H9 (cell line): Measurements from ENCODE around the gene AMT. TPM values are rescaled to one million over a fixed set of nuclear protein-coding genes. Genes with fewer than 3 reads are reported as not detected.

Experiments used
- DNase-seq: peaks from one replicate; pipeline ENCODE4 v3.0.0-alpha.2; 2017
- H2AFZ ChIP-seq: one replicate; pipeline ENCODE4 v1.6.1; 2013; ENCODE audit warnings: mild to moderate bottlenecking, low read length, control low read depth, moderate library complexity
- H2AK5ac ChIP-seq: 2 replicates; pipeline ENCODE4 v1.6.1; 2013; ENCODE audit warnings: low read length, control low read depth, mixed read lengths; ENCODE audit not compliant: insufficient read length
- H2BK120ac ChIP-seq: one replicate; pipeline ENCODE4 v1.6.1; 2013; ENCODE audit warnings: low read depth, mild to moderate bottlenecking, low read length, control low read depth, inconsistent platforms; ENCODE audit not compliant: poor library complexity, severe bottlenecking
- H2BK12ac ChIP-seq: 2 replicates; pipeline ENCODE4 v1.6.1; 2013; ENCODE audit warnings: low read length, control low read depth, mixed read lengths, low read depth; ENCODE audit not compliant: insufficient read length
- H2BK15ac ChIP-seq: 2 replicates; pipeline ENCODE4 v1.6.1; 2013; ENCODE audit warnings: low read depth, low read length, control low read depth
- H2BK20ac ChIP-seq: one replicate; pipeline ENCODE4 v1.6.1; 2013; ENCODE audit warnings: low read depth, mild to moderate bottlenecking, low read length, control low read depth, inconsistent platforms; ENCODE audit not compliant: poor library complexity, severe bottlenecking
- H2BK5ac ChIP-seq: 2 replicates; pipeline ENCODE4 v1.6.1; 2013; ENCODE audit warnings: low read length, control low read depth, mixed read lengths; ENCODE audit not compliant: insufficient read length
- H3K14ac ChIP-seq: 2 replicates; pipeline ENCODE4 v1.6.1; 2013; ENCODE audit warnings: low read length, control low read depth; ENCODE audit not compliant: insufficient read depth
- H3K18ac ChIP-seq: 2 replicates; pipeline ENCODE4 v1.6.1; 2013; ENCODE audit warnings: low read depth, mild to moderate bottlenecking, mixed read lengths, low read length, control low read depth; ENCODE audit not compliant: insufficient read length
- H3K23ac ChIP-seq: 2 replicates; pipeline ENCODE4 v1.6.1; 2013; ENCODE audit warnings: low read length, control low read depth, mixed read lengths, low read depth; ENCODE audit not compliant: insufficient read length
- H3K23me2 ChIP-seq: 2 replicates; pipeline ENCODE4 v1.6.1; 2013; ENCODE audit warnings: low read depth, mild to moderate bottlenecking, mixed read lengths, low read length, control low read depth; ENCODE audit not compliant: insufficient read length, poor library complexity, severe bottlenecking
- H3K27ac ChIP-seq: 2 replicates; pipeline ENCODE4 v1.5.1; 2013; ENCODE audit warnings: low read length, control low read depth, mixed read lengths, low read depth; ENCODE audit not compliant: insufficient read length
- H3K27me3 ChIP-seq: 2 replicates; pipeline ENCODE4 v1.6.1; 2013; ENCODE audit warnings: low read length, control low read depth, inconsistent platforms; ENCODE audit not compliant: insufficient read depth
- H3K4ac ChIP-seq: 2 replicates; pipeline ENCODE4 v1.6.1; 2013; ENCODE audit warnings: low read depth, mild to moderate bottlenecking, control low read depth, inconsistent platforms, low read length, moderate library complexity
- H3K4me1 ChIP-seq: 2 replicates; pipeline ENCODE4 v1.6.1; 2013; ENCODE audit warnings: low read length, control low read depth, inconsistent platforms; ENCODE audit not compliant: insufficient read depth
- H3K4me2 ChIP-seq: 2 replicates; pipeline ENCODE4 v1.6.1; 2013; ENCODE audit warnings: low read length, control low read depth, mixed read lengths; ENCODE audit not compliant: insufficient read length, insufficient read depth
- H3K56ac ChIP-seq: 2 replicates; pipeline ENCODE4 v1.6.1; 2013; ENCODE audit warnings: low read depth, mild to moderate bottlenecking, mixed read lengths, low read length, control low read depth; ENCODE audit not compliant: insufficient read length
- H3K79me1 ChIP-seq: 2 replicates; pipeline ENCODE4 v1.6.1; 2013; ENCODE audit warnings: low read depth, mild to moderate bottlenecking, moderate library complexity, low read length, control low read depth, inconsistent platforms; ENCODE audit not compliant: insufficient read depth, poor library complexity, severe bottlenecking
- H3K79me2 ChIP-seq: 2 replicates; pipeline ENCODE4 v1.6.1; 2013; ENCODE audit warnings: low read length, control low read depth, inconsistent platforms; ENCODE audit not compliant: insufficient read depth
- H3K9ac ChIP-seq: 2 replicates; pipeline ENCODE4 v1.6.1; 2013; ENCODE audit warnings: low read length, control low read depth, mixed read lengths; ENCODE audit not compliant: insufficient read length; ENCODE audit errors: extremely low read depth
- H3K9me3 ChIP-seq: one replicate; pipeline ENCODE4 v1.6.1; 2013; ENCODE audit warnings: low read depth, low read length, inconsistent platforms; ENCODE audit not compliant: control insufficient read depth
- H3T11ph ChIP-seq: one replicate; pipeline ENCODE4 v1.6.1; 2013; ENCODE audit warnings: mild to moderate bottlenecking, low read length, control low read depth, inconsistent platforms
- H4K20me1 ChIP-seq: one replicate; pipeline ENCODE4 v1.6.1; 2013; ENCODE audit not compliant: control insufficient read depth, insufficient read length, insufficient read depth
- H4K5ac ChIP-seq: 2 replicates; pipeline ENCODE4 v1.6.1; 2013; ENCODE audit warnings: low read depth, mild to moderate bottlenecking, mixed read lengths, low read length, control low read depth; ENCODE audit not compliant: insufficient read length
- H4K8ac ChIP-seq: replicated peaks from 2 replicates; pipeline ENCODE4 v1.6.1; 2013; ENCODE audit warnings: low read length, control low read depth, mixed read lengths, low read depth; ENCODE audit not compliant: insufficient read length
- H4K91ac ChIP-seq: 2 replicates; pipeline ENCODE4 v1.6.1; 2013; ENCODE audit warnings: low read depth, mild to moderate bottlenecking, moderate library complexity, mixed read lengths, low read length, control low read depth; ENCODE audit not compliant: insufficient read length
- H3K27ac Mint-ChIP-seq, 3 experiments: 2 replicates in 2 of 3; 3 replicates in 1 of 3; pipeline ENCODE4 v1.8.0; 2020 to 2021; ENCODE audit warnings: mixed read lengths in 3 of 3, mild to moderate bottlenecking in 1 of 3, moderate library complexity in 1 of 3
- H3K27me3 Mint-ChIP-seq: 2 replicates; pipeline ENCODE4 v1.8.0; 2021; ENCODE audit warnings: low read depth, mild to moderate bottlenecking, moderate library complexity, mixed read lengths
- H3K36me3 Mint-ChIP-seq, 3 experiments: 2 replicates in 2 of 3; 3 replicates in 1 of 3; pipeline ENCODE4 v1.8.0; 2020 to 2021; ENCODE audit warnings: low read depth in 3 of 3, mixed read lengths in 3 of 3; ENCODE audit not compliant: insufficient read depth in 1 of 3
- H3K4me1 Mint-ChIP-seq, 2 experiments: 2 replicates each; pipeline ENCODE4 v1.8.0; 2020; ENCODE audit warnings: mixed read lengths in 2 of 2
- H3K4me3 Mint-ChIP-seq, 2 experiments: 2 replicates in 1 of 2; 3 replicates in 1 of 2; pipeline ENCODE4 v1.8.0; 2020 to 2021; ENCODE audit warnings: mild to moderate bottlenecking in 2 of 2, mixed read lengths in 2 of 2, moderate library complexity in 1 of 2
- H3K9me3 Mint-ChIP-seq, 2 experiments: 2 replicates in 1 of 2; 3 replicates in 1 of 2; pipeline ENCODE4 v1.8.0; 2020; ENCODE audit warnings: mild to moderate bottlenecking in 2 of 2, mixed read lengths in 2 of 2, moderate library complexity in 1 of 2
- CTCF ChIP-seq: fragments of 200-600 bp; sonication (generic); conservative IDR thresholded peaks from 3 replicates; pipeline ENCODE4 v1.8.0; 2021; ENCODE audit warnings: antibody characterized with exemption, mild to moderate bottlenecking
- WGBS: extraction: QIAGEN DNeasy Blood & Tissue Kit; methylation state at CpG from one replicate; pipeline ENCODE4 v1.1.7; 2013; ENCODE audit warnings: missing lambda C conversion rate, low lambda C conversion rate, mixed read lengths; ENCODE audit not compliant: insufficient read length; ENCODE audit errors: extremely low coverage; 5-methylcytosine and 5-hydroxymethylcytosine counted together
- long read RNA-seq: library from polyadenylated mRNA; unstranded; transcript quantifications from one replicate; pipeline ENCODE4 v2.0.0, GENCODE V29; 2020
- total RNA-seq: library from RNA; stranded (reverse); gene quantifications from 2 replicates; pipeline ENCODE4 v1.2.1, GENCODE V29; 2021

The AMT gene
- 38.8 and 41.2 TPM in 2 replicates for total RNA-seq
- long read RNA-seq, transcript AMT-221 (9 exons, 2,038 nt): minor isoform, 45 of 666 reads
- long read RNA-seq, transcript AMT-244 (8 exons, 1,991 nt): minor isoform, 18 of 666 reads
- long read RNA-seq, transcript AMT-201 (9 exons, 2,280 nt): major isoform, 335 of 666 reads
- long read RNA-seq, transcript AMT-202 (10 exons, 1,831 nt): minor isoform, 51 of 666 reads
- long read RNA-seq, partial matches to known transcripts: 23 of 666 reads
- long read RNA-seq, other reads (novel, unspliced or antisense): 129 of 666 reads

GRCh38 chr3:49422379-49423248 lies at the start of gene AMT:
TSS of gene AMT (minus strand) at chr3:49422473. CDS start at chr3:49422450, 23 bp downstream.
- Histone ChIP-seq H3K27me3 (no peaks in the 10 kb centered on the region), H4K20me1 (no peaks in the 10 kb centered on the region), H2AK5ac (no peak within 1 kb of the TSS), H3K14ac (peak within 1 kb of the TSS; percentile 88), H3T11ph (no peak within 1 kb of the TSS), H3K9me3 (no peaks in the 10 kb centered on the region), H4K8ac (no peak within 1 kb of the TSS), H3K79me2 (no peaks in the 10 kb centered on the region), H2BK120ac (no peak within 1 kb of the TSS), H3K9ac (peak within 1 kb of the TSS; percentile 90), H2BK20ac (no peak within 1 kb of the TSS), H3K23ac (no peak within 1 kb of the TSS), H3K56ac (no peak within 1 kb of the TSS), H3K23me2 (peaks cover 4% of the 10 kb centered on the region), H3K27ac (no peak within 1 kb of the TSS), H2BK5ac (peak within 1 kb of the TSS; percentile 25), H2BK15ac (no peak within 1 kb of the TSS), H3K4me1 (no peaks in the 10 kb centered on the region; the same call in 1 of the 2 replicates), H3K4me2 (peak within 1 kb of the TSS; percentile 86), H3K18ac (peak within 1 kb of the TSS; percentile 80), H2BK12ac (no peak within 1 kb of the TSS), H2AFZ (no peak within 1 kb of the TSS), H3K79me1 (no peaks in the 10 kb centered on the region), H4K91ac (no peak within 1 kb of the TSS), H3K4ac (no peak within 1 kb of the TSS), H4K5ac (no peak within 1 kb of the TSS)
- Mint-ChIP-seq H3K9me3 (no peaks in the 10 kb centered on the region; a peak in 1 of 5 replicates), H3K36me3 (peaks cover 10 to 31% (median 20%) of the 10 kb centered on the region in 3 experiments), H3K27ac (peak within 1 kb of the TSS; percentile 92 to 97 (median 94)), H3K4me3 (peak within 1 kb of the TSS; percentile 92 to 93), H3K27me3 (no peaks in the 10 kb centered on the region), H3K4me1 (peaks cover 18 to 21% of the 10 kb centered on the region in 2 experiments)
- peak; percentile 96 for DNase-seq
- TF ChIP-seq CTCF: no peak; the same call in 2 of the 3 replicates
- WGBS: no CpG with 5 or more reads among the region's 25 CpGs
